SK-N-MC (cell line): ENCODE results near the gene GATM.

Experiments used
- EZH2 ChIP-seq: fragments of 200-600 bp; sonication (generic); IDR thresholded peaks from one replicate; pipeline ENCODE4 v1.6.1; 2017; ENCODE audit warnings: antibody characterized with exemption
- POLR2AphosphoS5 ChIP-seq: IDR thresholded peaks from 2 replicates; pipeline ENCODE4 v1.6.1; 2012; ENCODE audit warnings: mild to moderate bottlenecking, low read depth, low read length, borderline replicate concordance

DNA sequence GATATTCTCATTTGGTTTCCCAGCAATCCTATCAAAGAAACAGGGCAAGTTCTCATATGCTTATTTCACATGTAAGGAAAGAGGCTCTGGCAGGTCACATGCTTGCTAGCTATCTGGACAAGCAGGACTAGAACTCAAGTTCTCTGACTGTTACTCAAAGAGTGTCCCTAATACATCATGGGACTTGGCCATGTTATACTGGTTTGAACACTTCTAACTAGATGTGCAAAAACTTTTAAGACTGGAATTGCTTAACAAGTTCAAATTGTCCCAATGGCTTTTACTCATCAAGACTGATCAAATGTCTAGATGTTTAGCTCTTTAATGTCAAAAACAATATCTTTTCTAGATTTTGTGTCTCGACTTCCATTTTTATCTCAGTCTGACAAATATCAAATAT, 6.8 kb downstream of the GATM start:
- TF ChIP-seq EZH2: no peak
- TF ChIP-seq POLR2AphosphoS5: no peak
